ENCODE data around the gene TMED1. TPM values are rescaled to one million over a fixed set of nuclear protein-coding genes. Genes with fewer than 3 reads are reported as not detected.

The TMED1 gene
- total RNA-seq, 2 donors from 2014 or later = 14.5 to 34.6 TPM

- Histone ChIP-seq H3K27ac (peak overlapping the region in 1 of 4 donors; percentile 55), H3K27me3 (no peaks in the 10 kb centered on the region), H3K36me3 (replicated peaks in 1 of 2; ENCODE audit: insufficient read depth in 1 of 2, low read depth in 2 of 2) (peaks cover 26 to 33% of the 10 kb centered on the region in 2 donors), H3K4me1 (no peaks in the 10 kb centered on the region), H3K4me3 (no peak overlapping the region), H3K9me3 (no peaks in the 10 kb centered on the region)
- intact Hi-C loops (cut with DNase I) = no loop called here
- peak in 1 of 4 donors; percentile 57 for DNase-seq
- 84 to 86% methylated on average over 9 to 10 of the region's 10 CpGs for WGBS, 2 donors
- TF ChIP-seq CTCF (IDR thresholded peaks at IDR 0.05) = no peak
- TF ChIP-seq POLR2A (IDR thresholded peaks at IDR 0.05) = no peak
- peak; percentile 16 for ATAC-seq
Observed at GRCh38 chr19:10784257-10784656, 51.8 kb downstream of the TMED1 start.

- Histone ChIP-seq H3K9me3 (no peaks in the 10 kb centered on the region), H3K4me1 (no peaks in the 10 kb centered on the region), H3K27me3 (no peaks in the 10 kb centered on the region), H3K36me3 (replicated peaks in 1 of 2; ENCODE audit: insufficient read depth in 1 of 2, low read depth in 2 of 2) (peaks cover 26 to 33% of the 10 kb centered on the region in 2 donors), H3K27ac (no peak overlapping the region), H3K4me3 (no peak overlapping the region)
- TF ChIP-seq CTCF (IDR thresholded peaks at IDR 0.05) (no peak), POLR2A (IDR thresholded peaks at IDR 0.05) (no peak)
- 77 to 81% methylated on average over 11 to 13 of the region's 13 CpGs for WGBS, 2 donors
- no peak for ATAC-seq
- peak in 1 of 4 donors; percentile 30 for DNase-seq
- intact Hi-C loops (cut with DNase I) = no loop called here
Observed at GRCh38 chr19:10782795-10783194, 53.2 kb downstream of the TMED1 start.

Small RNA genes lying within 50 kb of the gene (microRNA-seq; reads per million reads assigned to microRNA genes)
- 0 to 0.47 reads per million in 2 donors for gene MIR199A1 (ENCODE audit: borderline number of aligned reads in 2 of 2, borderline replicate concordance in 2 of 2)
- gene MIR6793 (ENCODE audit: borderline number of aligned reads in 2 of 2, borderline replicate concordance in 2 of 2) = 0.47 to 0.90 reads per million in 2 donors

Small RNA genes lying within 50 kb of the gene (small RNA-seq; reads per million reads assigned to genes)
- gene MIR199A1 (not detected), gene MIR6793 (not detected)

Other genes starting within 250 kb of the TMED1 start
- 10 to 100 TPM; 25.7 to 30.6 TPM for gene AP1M2, start 248.9 kb downstream of the TMED1 start, total RNA-seq
- gene SLC44A2, start 210.7 kb downstream of the TMED1 start, total RNA-seq = 10 to 100 TPM; 47.5 to 56.4 TPM
- 100 to 1,000 TPM in 1 of 2 donors, 10 to 100 TPM in 1; 90.3 to 150 TPM for gene ILF3, start 181.9 kb downstream of the TMED1 start, total RNA-seq
- 10 to 100 TPM; 71.6 to 89.7 TPM for gene QTRT1, start 134.8 kb downstream of the TMED1 start, total RNA-seq
- gene DNM2, start 118.1 kb downstream of the TMED1 start, total RNA-seq = 100 to 1,000 TPM in 1 of 2 donors, 10 to 100 TPM in 1; 98.6 to 158 TPM
- under 1 TPM in 1 of 2 donors, not detected in 1; 0.52 TPM for gene C19orf38, start 12.2 kb upstream of the TMED1 start, total RNA-seq
- 10 to 100 TPM in 1 of 2 donors, 1 to 10 TPM in 1; 6.3 to 11.7 TPM for gene CARM1, start 35.3 kb upstream of the TMED1 start, total RNA-seq
- gene YIPF2, start 92.4 kb upstream of the TMED1 start, total RNA-seq = 10 to 100 TPM; 52.7 to 55.3 TPM
- gene TIMM29, start 92.6 kb upstream of the TMED1 start, total RNA-seq = 10 to 100 TPM; 26.5 to 34.6 TPM
- gene SMARCA4, start 124.8 kb upstream of the TMED1 start, total RNA-seq = 100 to 1,000 TPM in 1 of 2 donors, 10 to 100 TPM in 1; 56.3 to 120 TPM